Glomerular visceral epithelial cell (primary cell): ENCODE data around the gene CFAP54.
"Not testable (repeated sequence)": the region's sequence is repeated elsewhere in the genome, so short reads cannot be mapped to it uniquely, and the experiment has no call there.

Experiments used
- DNase-seq: peaks from one replicate; pipeline ENCODE4 v3.0.0-alpha.2; 2016; ENCODE audit errors: extremely low spot score

Gene CFAP54

DNA sequence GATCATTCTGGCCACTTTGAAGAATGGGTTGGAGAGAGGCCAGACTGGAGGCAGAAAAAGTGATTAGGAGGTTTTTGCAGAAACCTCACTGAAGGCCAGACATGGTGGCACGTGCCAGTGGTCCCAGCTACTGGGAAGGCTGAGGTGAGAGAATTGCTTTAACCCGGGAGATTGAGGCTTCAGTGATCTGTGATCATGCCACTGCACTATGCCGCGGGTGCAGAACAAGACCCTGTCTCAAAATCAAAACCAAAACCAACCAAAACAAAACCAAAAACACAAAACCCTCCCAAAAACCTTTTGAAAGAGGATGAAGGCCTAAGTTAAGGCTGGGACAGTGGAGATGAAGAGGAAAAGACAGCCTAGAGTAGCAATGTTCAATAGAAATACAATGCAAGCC, 15.2 kb upstream of the CFAP54 start:
- DNase-seq: no peak

- no peak for DNase-seq
Measured at GRCh38 chr12:96478011-96478410, 11.4 kb upstream of the CFAP54 start.

DNA sequence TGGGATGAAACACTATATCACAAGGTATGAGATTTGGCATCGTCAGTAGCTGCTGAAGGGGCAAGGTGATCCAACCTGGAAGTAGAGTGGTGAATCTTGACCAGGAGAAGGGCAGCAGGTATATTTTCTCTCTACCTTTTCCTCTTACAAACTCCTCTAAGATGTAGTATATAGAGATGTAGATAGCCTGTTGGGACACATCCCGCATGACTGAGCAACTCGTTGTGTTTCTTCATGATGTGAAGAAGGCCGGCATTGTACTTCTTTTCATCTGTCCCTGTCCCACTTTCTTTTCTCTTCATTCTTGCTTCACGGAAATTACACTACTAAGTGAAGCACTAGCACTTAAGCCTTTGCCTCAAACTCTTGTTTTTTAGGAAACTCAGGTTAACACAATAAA, 7.3 kb upstream of the CFAP54 start:
- DNase-seq: no peak

DNA sequence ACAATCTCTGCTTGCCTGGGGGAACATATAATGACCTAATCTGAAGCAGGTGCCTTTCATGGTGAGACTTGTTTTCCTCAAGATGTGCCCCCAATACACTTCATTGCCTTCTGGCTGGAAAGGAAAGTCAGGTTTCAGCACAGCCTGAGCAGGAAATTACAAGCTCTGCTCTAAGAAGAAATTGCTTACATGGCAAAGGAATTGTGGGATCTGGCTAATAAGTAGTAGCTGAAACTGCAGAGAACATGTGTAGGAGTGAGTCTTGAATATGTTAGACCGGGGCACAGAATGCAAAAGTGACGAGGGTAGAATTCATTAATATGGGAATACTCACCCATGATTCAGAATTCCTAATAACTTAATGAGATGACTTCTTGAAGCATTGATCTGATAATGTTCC, 6.3 kb upstream of the CFAP54 start:
- DNase-seq: no peak

GRCh38 chr12:96486751-96487613, 2.4 kb upstream of the CFAP54 start:
- peak; percentile 36 for DNase-seq

DNA sequence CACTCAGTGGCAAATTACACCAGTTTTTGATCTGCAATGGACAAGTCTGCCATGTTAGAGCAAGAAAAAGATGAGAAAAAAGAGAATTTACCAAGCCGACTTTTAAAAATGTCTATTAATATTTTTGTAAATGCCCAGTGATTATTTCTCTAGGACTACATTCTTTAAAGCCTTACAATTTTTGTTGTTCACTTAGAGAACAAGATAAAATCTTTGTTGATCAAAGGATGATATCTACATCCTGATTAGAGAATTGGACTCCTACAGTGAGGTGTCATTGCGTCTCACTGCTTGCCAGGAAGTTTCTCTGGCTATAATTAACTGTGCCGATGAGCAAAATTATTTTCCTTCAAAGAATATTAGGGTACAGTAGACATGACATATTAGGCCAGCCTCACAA, 1.7 kb upstream of the CFAP54 start:
- DNase-seq: no peak

DNA sequence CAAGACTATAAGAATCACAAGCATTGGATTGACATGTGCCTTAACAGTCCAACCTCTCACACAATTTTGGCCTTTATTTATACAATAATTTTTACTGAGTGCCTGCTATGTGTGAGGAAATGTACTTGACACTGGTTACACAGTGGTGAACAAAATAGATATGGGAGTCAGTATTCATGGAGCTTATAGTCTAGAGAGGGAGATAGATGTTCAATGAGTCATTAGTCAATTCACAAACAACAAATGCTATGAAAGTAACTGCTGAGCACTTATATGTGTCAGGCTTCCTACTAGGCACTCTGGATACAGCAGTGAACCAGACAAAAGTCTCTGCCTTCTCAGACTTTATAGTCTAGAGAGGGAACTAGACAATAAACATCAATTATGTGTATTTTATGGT, 3.7 kb downstream of the CFAP54 start:
- no peak for DNase-seq

- DNase-seq: not testable (repeated sequence)
Measured at GRCh38 chr12:96494154-96494553, 4.8 kb downstream of the CFAP54 start.

GRCh38 chr12:96495155-96495554, 5.8 kb downstream of the CFAP54 start:
- no peak for DNase-seq

- no peak for DNase-seq
Measured at GRCh38 chr12:96495841-96496545, 6.6 kb downstream of the CFAP54 start.

DNA sequence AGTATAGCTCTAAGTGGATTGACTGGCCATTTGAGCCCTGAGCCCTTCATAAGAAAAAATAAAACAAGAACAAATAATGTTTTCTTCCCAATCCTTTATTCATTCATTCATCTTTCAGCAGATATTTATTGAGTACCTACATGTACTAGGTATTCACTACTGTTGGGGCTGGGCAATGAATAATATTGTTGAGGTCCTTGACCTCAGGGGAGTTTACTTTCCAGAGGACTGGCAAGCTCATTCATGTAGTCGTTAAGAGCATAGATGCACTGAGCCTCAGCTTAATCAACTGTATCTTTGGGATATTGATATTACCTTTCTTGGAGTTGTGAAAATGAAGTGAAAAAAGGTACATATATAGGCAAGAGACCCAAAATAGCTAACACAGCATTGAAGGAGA, 7.6 kb downstream of the CFAP54 start:
- no peak for DNase-seq

DNA sequence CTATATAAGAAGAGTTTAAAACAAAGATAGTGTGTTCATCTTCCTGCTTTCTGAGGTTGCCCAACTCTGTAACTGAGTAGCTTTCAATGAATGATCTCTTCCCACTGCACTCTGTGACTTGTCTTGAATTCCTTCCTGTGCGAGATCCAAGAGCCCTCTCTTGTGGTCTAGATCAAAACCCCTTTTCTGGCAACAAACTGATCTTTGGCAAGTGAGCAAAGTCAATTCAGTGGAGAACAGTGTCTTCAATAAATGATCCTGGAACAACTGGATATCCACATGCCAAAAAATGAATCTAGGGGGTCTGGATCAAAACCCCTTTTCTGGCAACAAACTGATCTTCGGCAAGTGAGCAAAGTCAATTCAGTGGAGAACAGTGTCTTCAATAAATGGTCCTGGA, 8.5 kb downstream of the CFAP54 start:
- no peak for DNase-seq

DNA sequence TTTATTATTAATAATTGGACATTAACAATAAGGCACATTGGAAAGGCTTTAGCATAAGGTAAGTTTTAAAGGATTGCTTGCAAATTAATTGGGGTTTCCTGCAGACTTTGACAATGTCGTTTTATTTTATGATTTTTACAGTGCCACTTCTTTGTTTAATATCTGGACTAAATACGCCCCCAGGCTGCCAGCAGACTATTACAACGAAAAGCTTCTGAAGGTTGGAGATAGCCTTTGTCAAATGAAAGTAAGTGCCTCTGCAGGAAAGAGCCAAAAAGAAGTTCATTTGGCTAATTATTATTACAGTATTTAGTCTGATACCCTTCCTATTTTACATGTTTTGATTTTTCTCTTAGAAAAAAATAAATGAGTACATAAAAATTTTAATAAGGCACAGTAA, 11.3 kb downstream of the CFAP54 start:
- DNase-seq: peak; percentile 37

DNA sequence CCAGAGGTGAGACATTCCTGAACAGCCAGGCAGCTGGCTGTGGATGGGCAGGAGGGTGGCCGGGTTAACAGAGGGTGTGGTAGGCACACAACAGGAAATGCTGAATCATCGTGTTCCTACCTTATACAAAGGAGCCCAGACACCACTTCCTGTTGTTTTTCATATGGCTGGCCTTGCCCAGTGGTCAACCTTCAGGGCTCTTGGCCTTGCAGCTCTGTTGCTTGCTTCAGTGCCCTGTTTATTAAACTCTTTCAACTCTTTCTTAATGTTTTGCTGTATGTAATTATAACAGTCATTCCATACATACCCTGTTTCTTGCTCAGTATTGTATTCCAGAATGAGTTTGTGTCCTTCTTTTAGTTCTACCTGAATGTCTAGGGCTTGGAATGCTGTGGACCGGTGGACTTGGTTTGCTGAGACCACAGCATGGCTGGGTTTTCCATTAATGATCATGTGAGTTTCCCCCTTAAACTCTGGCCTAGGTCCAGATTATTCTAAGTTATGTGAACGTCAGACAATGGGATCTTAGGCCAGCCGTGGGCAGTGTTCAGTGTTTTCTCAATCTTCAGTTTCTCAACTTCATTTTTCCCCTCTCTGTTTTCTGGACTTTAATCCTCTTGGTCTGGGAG, 11.9 kb downstream of the CFAP54 start:
- DNase-seq: peak; percentile 86

DNA sequence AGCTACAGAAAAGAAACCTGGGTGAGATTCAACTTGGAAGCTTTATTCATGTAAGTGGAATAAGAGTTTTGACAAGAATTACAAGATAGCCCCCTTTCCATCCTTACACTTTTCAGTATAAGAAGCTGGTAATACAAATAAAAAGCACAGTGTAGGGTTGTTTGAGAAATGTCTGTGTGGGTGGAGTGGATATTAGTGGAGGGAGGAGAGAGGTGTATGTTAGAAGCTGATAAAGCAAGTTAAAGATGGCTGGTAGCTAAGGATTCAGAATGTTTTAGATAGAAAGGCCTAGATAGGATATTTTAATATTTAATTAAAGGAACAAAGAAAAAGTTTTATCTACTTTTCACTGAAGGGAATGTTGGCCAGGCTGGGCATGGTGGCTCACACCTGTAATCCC, 12.5 kb downstream of the CFAP54 start:
- DNase-seq: no peak

DNA sequence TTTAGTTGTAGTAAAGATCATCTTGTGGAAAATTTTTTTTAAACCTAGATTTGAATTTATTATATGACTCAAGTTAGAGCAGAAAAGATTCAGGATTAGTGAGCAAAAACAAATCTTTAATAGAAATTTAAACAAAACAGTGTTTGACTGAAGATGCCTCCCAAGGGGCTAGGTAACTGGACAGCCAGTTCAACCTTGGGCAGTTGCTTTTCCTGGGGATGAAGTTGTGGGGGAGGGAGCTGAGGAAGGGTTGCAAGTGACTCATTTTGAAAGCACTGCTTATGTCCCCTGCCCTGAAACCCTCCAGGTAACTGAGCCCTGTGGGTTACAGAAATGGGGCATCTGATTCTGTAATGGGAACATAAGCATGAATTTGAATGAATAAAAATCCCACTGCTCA, 13.1 kb downstream of the CFAP54 start:
- peak; percentile 21 for DNase-seq

DNA sequence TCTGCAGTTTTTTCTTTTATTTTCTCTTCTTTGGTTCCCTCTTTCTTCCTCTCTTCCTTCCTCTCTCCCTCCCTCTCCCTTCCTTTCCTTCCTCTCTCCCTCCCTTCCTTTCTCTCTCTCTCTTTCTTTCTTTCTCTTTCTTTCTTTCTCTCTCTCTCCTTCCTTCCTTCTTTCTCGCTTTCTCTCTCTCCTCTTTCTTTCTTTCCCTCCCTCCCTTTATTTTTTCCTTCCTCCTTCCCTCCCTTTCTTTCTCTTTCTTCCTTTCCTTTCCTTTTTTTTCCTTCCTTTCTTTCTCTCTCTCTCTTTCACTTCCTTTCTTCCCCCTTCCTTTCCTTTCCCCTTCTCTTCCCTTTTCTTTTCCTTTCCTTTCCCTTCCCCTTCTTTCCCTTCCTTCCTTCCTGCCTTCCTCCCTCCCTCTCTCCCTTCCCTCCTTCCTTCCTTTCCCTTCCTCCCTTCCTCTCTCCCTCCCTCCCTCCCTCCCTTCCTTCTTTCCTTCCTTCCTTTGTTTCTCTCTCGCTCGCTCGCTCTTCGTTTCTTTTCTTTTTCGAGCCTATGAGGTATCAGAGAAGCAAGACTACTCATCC, 13.7 kb downstream of the CFAP54 start:
- no peak for DNase-seq

DNA sequence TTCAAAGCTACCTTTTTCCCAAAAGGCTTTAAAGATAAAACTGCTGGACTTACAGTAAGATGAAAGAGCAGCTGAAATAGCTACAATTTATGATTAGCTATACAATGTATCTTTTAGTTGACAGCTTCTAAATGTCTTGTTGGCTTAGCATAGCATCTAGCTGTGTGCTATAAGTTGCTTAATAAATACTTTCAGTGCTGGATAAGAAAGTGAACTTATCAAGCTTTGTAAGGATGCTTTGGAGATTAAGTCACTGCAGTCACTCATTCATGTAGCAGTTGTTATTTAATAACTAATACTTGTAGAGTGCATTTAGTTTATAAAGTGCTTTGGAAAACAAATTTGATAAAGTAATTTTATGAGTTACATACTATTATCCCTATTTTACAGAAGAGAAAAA, 14.6 kb downstream of the CFAP54 start:
- DNase-seq: no peak

GRCh38 chr12:96506776-96507175, 17.4 kb downstream of the CFAP54 start:
- DNase-seq: no peak

- DNase-seq: no peak
Measured at GRCh38 chr12:96510306-96510764, 21.0 kb downstream of the CFAP54 start.

GRCh38 chr12:96513166-96513565, 23.8 kb downstream of the CFAP54 start:
- DNase-seq: no peak

DNA sequence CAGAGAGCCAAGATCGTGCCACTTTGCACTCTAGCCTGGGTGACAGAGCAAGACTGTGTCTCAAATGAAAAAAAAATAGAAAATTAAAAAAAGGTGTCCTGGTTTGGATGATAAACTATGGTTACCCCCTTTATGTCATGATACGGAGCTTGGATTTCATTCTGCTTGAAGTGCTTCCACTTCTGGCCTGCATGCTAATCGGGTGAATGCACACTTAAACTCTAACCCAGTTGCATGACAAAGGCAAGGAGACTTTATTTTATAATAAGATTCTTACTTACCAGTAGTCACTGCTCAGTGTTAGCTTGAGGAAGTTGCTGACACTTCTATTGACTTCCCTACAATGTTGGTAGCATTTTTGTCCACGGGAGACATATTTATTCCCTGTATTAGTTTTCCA, 24.3 kb downstream of the CFAP54 start:
- no peak for DNase-seq
